Stimulated activated CD8-positive, alpha-beta memory T cell treated with anti-CD3 and anti-CD28 coated beads, Interleukin-4, amount 100 ng/mL, for 24 hours (primary cell): ENCODE results near the gene CYS1.
"Not testable (repeated sequence)": the region's sequence is repeated elsewhere in the genome, so short reads cannot be mapped to it uniquely, and the experiment has no call there.

Source experiments
- DNase-seq: peaks from one replicate; pipeline ENCODE4 v3.0.0-alpha.2; 2020; ENCODE audit warnings: low read depth

Gene CYS1

DNA sequence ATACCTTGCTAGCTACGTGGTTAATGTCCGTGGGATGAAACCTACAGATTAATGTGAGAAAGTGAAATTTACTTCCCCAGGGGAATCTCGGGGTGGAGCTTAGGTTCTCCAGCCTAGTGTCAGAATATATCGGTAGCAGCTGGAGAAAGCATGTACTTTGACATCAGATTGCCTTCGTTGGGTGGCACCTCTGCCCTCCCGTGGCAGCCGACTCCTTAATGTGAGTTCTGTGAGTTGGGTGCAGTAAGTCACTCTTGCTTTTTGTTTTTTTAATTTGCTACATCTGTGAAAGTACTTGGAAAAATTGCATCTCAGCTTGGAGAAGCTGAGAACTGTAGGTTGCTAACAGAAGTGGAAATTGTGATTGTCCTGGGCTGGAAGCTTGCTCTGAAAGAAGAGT is 33.3 kb downstream of the CYS1 start:
- no peak for DNase-seq

DNA sequence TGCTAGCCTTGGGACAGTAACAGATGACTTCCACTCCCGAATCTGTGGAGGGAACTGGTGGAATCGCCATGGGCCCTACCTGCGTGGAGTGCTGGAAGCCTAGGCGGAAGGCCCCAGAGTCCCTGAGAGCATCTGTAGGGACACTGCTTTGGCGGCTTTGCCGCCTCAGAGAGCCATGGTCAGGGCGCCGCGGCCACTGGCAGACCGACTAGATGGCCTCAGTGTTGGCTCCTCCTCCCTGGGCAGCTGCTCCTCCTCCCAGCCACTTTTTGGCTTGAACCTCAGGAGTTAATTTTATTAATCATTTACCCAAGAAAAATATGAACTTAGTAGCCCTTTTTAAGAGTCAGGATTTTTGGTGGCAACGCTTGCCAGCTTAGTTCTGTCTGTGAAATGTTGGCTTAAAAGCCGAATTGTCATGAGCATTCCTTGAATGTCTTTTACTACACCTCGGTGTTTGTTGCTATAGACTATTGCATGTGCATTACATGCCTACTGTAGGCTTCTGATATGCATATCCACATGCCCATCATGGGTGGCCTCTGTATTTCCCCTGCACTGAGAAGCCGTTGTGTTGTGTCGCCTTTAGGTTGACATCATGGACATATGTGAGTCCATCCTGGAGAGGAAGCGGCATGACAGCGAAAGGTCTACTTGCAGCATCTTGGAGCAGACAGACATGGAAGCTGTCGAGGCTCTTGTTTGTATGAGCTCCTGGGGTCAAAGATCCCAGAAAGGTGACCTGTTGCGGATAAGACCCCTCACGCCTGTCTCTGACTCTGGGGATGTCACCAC is 34.5 kb downstream of the CYS1 start:
- no peak for DNase-seq

DNA sequence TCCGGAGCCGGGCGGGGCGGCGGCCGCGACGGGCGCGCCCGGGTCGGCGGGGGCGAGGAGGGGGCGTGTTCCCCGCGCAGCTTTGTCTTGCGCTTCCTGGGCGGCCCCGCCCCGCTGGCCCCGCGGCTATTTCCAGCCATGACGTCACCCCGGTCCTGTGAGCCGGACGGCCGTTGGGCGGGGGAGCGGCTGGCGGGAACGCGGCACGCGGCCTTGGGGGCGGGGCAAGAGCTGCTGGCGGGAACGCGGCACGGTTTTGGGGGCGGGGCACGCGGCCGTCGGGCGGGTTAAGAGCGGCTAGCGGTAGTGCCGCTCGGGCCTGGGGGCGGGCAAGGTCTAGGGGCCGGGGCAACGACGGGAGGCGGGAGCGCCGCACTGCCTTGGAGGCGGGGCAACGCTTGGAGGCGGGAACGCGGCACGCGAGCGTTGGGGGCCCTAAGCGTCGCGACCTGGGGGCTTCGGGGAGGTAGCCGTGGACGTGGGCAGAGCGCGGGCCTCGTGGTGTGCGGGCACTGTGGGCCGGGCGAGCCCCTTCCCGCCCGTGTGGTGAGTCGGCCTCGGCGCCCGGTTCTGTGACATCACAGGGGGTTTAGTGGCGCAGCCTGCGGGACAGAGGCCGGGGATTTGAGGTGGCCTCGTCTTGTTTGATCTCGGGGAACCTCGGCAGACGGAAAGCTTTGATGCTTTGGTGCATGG is 36.2 kb downstream of the CYS1 start:
- peak; percentile 87 for DNase-seq

DNA sequence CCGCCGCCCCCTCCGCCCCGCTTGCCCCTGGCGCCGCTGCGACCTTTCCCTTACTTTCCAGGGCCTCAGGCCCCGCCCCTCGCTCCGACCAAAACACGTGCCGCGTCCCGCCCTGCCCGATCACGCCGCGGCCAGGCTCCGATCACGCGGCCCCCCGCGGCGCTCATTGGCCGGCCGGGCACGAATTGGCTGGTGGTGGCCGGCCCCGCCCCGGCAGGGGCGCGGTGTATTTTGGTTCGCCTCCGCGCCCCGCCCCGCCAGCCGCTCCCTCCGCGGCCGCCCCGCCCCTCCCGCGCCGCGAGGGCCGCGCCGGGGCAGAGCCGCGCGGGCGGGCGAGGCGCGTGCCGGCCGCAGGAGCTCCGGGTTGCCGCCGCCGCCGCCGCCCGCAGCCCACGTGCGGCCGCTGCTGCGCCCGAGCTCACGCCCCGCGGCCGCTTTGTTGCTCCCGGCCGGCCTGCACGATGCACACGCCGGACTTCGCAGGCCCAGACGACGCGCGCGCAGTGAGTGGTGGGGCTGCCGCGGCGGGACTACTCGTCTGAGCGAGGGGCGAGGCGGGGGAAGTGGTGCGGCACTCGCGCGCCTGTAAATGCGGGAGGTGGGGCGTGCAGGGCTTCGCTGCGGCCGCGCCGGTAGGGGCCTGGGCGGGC is 36.8 kb downstream of the CYS1 start, which contains the start of gene KLF11:
Gene KLF11, plus strand, starts transcription at position 295 of the 650 bp plus-strand sequence. Its CDS starts 167 bp downstream, at position 462.
- DNase-seq, result peak; percentile 71

DNA sequence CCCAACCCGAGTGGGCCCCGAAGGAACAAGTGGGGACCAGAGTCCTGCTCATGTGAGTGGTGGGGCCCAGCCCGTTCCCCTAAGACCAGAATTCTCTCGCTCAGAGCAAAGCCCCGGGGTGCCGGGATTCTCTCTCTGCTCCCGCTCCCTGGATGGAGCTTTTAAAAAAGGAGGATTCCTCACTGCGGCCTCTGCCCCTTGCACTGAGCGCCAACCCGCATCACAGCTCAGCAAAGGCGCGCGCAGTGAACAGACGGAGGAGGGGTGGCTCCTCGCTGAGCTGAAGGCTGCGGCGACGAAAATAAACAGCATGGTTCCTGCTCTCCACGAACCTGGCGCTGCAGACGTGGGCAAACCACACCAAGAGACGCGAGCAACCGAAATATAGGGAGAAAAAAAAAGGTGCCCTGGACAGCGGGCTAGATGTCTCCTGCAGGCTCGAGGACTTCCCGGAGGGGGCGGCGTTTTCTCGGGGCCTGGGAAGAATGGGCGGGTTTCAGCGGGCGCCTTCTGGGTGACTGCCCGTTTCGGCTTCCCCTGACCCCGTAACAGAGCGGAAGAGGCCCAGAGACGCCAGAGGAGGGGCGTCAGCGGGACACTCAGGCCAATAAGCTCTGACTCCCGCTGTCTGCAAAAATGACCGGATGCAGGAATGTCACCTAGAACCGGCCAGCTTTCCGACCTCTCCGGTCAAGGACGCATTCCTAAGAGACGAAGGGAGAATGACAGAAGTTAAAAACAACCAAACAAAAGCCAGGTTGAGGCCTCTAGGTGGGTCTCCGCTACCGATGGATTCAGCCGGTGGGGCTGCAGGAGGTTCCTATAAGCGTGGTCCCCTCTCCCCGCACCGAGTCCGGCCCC is 37.7 kb downstream of the CYS1 start:
- peak; percentile 26 for DNase-seq

DNA sequence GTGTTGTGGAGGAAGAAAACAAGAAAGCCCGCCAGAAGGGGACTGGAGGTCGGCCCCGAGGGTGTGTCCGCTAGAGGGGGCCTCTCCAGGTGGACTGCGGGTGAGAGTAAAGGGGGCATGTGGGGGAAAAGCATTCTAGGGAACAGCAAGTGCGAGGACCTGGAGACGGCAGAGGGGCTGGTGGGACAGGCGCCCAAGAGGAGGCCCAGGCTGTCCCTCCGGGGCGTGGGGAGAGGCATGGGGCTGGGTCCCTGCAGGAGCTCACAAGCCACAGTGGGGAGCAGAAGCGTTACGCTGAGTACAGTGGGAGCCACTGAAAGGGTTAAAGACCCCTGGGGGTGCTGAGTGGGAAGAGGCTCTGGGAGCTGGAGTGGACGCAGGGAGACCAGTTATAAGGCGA is 38.5 kb downstream of the CYS1 start:
- DNase-seq, result no peak

DNA sequence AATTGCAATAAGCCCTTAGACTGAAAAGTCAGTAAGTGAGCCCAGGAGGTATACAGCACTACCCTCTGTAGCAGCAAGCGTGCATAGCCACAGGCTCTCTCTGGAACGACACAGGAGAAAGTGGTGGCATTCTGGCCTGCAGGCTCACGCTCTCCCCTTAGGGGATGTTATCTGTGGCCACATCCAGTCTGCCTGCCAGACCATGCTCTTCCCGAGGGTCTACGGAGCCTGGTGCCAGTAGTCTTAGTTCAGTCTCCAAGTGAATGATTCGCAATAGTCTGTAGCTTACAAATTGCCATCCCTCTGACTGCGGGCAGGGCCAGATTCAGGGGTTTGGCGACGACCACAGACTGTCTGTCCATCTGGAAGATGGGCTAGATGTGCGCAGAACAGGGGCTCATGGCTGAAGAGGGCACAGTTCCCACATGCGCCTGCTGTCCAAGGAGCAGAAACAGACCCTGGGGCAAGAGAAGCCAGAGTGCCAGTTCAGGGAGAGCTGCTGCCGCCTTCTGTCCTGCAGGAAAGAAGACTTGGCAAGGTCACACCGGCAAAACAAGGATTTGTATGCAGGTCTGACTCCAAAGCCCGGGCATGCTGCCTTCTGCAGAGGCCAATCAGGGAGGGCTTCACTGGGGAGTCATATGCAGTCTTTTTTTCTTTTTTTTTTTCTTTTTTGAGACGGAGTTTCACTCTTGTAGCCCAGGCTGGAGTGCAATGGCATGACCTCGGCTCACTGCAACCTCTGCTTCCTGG is 40.4 kb downstream of the CYS1 start:
- DNase-seq, result no peak

DNA sequence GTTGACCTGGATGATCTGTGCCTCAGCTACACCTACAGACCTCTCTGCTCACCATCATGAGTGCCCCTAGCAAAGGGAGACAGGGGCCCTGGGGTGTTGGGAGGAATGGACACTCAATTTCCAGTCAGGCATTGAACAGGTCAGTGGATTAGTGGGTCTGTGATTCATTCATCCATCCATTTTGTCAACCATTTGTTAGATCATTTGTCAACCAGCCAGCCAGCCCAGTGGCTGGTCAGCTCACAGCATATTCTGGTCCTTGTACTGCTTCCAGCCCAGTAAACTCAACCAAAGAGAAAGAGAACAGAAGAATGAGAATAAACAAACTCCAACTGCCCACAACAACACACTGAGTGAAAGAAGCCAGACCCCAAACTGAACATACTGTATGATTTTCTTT is 41.5 kb downstream of the CYS1 start:
- no peak for DNase-seq

DNA sequence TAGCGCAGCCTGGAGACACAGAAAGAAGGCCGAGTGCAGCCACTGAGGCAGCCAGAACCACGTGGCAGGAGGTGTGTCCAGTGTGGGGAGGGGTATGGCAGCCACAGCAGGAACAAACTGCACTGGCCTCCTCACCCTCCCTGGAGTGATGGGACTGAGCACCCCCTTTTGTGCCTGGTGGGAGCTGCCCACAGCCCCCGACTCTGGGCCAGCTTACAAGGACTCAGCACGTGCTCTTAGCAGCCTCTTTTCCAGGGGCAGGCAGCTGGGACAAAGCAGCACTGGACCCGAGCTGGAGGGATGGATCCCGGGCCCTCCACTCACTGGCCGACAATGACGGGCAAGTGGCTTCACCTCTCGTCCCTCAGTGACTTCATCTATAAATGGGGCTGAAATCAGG is 42.1 kb downstream of the CYS1 start:
- no peak for DNase-seq

DNA sequence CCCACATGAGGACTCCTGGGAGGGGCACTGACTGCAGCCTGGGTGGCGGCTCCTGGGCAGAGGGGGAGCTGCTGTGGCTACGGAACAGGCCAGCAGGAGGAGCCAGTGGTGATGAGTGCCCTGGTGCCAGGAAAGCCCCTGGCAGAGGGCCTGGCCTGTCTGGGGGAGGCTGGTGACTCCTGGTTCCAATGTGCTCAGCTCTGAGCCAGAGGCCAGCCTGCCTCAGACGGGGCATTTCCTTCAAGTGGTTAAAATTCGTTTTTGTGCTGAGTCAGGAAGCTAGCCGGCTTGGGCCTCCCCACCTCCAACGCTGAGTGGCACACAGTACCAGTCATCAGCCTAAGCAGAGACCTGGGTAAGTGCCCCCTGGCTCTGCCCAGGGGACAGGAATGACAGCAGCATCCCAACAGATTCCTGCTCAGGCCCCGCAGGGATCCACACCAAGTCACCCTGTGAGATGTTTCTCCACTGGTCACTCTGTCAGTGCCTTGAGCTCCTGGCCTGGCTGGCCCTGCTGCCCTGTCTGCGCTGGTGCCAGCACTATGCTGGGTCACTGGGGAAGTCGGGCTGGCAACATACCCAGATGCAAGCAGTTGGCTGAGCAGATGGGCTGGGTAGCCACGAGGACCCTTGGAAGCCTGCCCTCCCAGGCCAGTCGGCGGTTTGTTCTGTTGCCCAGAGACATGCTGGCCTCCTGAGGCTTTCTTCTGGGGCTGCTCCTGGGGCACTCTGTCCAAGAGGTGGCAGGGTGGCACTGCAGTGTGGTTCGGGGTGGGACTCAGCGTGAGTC is 43.9 kb downstream of the CYS1 start:
- peak; percentile 25 for DNase-seq

DNA sequence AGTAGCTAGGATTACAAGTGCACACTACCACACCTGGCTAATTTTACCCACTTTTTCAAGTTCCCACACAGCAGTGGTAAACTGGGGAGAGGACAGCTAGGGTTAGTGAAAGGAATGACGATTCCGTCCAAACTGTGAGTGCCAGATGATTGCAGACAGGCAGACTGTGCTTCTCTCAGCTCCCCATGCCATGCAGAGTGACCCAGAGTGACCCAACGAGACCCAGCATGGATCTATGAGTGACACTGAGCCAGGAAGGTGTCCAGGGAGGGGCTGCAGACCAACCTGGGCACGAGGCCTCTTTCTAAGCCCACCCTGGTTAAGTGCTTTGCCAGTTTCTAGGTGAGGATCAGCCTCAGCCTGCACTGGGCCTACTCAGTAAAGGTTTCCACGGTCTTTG is 44.6 kb downstream of the CYS1 start:
- no peak for DNase-seq

DNA sequence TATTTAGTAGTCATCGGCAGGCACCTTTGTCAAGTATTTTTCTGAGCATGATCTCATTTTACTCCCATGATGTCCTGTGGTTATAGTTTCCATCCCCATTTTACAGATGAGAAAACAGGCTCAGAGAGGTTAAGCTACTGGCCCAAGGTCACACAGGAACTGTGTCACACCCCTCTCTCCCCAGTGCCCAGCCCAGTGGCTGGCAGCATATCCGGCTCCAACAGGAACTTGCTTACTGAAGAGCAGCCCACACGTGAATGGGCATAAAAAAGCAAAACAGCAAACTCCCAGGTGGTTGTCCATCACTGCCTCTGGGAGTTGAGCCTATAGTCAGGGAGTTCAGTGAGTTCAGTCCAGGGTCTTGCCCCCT is 45.2 kb downstream of the CYS1 start:
- no peak for DNase-seq

DNA sequence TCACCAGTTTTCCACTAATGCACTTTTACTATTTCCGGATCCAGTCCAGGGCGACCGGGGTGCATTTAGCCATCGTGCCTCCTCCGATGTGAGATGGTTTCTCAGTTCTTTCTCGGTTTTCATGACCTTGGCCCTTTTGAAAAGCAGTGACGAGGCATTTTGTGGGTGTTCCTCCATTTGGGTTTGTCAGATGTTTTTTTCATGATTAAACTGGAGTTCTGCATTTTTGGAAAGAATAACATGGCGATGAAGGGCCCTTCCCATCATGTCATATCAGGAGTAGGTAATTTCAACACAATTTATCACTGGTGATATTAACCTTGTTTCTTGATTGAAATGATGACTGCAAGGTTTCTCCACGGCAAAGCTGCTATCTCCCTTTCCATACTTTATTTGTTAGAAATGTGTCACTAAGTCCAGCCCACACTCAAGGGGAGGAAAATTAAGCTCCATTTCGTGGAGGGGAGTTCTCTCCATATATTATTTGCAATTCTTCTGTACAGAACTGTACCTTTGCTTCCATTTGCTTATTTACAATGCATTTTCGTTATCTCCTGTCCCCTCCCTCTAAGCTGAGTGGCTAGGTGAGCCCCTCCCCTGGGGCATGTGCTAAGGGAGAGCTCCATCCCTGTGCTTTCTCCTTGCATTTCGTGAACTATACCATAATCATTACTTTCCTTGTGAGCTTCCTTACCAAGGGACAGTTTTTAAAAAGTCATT is 45.7 kb downstream of the CYS1 start:
- no peak for DNase-seq

DNA sequence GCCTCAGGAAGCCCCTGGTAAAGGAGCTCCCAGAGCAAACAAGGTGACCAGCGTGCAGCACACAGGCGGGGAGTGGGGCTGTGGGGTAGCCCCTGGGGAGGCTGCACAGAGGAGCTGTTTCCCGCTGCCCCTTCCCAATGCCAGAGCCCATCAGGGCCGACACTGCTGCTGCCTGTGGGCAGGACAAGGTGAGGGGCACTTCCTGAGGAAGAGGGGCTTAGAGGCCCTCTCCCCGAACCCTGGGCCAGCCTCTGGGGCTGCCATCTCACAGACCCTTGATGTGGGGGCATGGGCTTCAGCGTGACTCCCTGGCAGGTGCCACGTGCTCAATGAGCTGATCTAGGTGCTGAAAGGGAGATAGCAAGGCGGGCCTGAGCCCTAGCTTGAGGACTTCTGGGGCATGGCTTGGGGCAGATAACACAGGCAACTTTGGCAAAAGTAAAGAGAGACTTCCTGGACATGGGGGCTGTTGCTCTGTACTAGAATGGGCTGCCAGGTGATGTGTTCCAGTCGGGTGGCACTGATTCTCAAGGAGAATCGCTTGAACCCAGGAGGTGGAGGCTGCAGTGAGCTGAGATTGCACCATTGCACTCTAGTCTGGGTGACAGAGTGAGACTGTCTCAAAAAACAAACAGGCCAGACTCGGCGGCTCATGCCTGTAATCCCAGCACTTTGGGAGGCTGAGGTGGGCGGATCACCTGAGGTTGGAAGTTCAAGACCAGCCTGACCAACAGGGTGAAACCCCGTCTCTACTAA is 46.8 kb downstream of the CYS1 start:
- no peak for DNase-seq

DNA sequence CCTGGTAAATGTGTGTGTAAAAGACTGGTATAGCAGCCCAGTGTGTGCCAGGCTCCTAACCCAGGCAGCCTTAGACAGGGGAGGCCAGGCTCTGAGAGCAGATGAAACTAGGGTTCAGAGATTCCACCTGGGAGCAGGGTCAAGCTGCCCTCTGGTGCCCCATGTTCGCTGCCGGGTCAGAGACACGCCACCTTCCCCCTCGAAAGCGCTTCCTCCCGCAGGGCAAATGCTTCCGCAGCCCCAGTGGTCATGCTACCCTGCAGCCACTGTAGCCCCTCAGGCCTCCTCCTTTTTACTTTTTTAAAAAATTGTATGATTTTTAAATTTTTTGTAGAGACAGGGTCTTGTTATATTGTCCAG is 47.5 kb downstream of the CYS1 start:
- no peak for DNase-seq

DNA sequence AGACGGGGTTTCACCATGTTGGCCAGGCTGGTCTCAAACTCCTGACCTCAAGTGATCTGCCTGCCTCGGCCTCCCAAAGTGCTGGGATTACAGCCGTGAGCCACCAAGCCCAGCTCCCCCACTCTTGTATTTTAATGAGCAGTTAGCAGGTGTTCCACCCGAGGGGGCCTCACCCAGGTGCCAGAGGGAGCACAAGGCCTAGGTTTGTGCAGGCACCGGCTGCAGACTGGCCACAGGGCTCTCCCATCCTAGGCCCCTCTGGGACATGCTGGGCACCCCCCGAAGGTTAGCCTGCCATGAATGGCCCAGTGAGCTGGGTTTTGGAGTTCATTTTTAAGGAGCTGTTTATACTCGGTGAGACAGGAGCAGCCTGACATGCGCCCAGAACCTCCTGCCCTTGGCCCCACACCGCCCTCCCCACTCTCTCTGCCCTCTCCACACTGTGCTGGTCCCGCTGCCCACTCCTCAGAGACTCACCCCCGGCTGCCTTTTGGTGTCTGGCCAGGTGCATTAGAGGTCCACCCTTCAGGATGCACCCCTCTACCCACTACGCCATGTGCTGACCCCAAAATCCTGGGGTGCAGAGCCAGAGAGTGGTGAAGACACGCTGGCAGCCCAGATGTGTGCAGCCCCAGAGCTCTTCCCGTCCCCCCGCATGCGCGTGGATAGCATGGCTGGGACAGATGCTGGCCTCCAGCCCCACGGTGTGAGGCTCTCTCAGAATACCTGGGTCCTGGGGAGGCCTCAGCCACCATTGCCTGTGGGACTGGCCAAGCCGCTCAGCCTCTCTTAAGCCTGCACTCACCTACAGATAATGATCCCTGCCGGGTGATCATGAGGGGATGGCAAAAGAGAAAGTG is 48.1 kb downstream of the CYS1 start:
- DNase-seq, result no peak

DNA sequence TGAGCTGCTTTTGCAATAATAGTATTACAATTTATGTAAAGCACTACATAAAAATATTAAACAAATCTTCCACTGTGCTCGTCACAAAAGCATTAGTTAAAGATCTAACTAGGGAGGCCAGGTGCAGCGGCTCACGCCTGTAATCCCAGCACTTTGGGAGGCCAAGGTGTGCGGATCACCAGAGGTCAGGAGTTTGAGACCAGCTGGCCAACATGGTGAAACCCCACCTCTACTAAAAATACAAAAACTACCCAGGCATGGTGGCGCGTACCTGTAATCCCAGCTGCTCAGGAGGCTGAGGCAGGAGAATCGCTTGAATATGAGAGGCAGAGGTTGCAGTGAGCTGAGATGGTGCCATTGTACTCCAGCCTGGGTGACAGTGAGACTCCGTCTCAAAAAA is 49.4 kb downstream of the CYS1 start:
- DNase-seq, result not testable (repeated sequence)

DNA sequence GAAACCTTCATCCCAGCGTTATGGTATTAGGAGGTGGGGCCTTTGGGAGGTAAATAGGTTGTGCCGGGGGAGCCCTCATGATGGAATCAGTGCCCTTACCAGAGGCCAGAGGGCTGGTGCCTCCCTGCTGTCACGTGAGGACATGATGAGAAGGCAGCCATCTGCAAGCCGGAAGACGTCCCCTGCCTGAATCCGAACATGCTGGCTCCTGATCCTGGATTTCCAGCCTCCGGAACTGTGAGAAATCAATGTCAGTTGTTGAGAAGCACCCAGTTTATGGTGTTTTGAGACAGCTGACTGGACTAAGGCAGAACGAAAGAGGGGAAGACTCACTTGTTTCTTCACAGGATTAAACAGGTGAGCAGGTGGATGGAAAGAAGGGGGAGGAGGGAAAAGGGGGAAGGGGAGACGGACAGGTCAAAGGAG is 49.9 kb downstream of the CYS1 start:
- no peak for DNase-seq
